HEK293 (cell line): Measurements from ENCODE around the gene TKTL1.

Experiments
- GLI4 ChIP-seq: fragments of 450-650 bp; formaldehyde crosslinking; IDR thresholded peaks from 2 replicates; pipeline ENCODE4 v1.5.1; 2016; ENCODE audit warnings: missing biosample characterization, missing genetic modification characterization
- GLIS2 ChIP-seq: fragments of 450-650 bp; formaldehyde crosslinking; IDR thresholded peaks from 2 replicates; pipeline ENCODE4 v1.5.1; 2016; ENCODE audit warnings: missing biosample characterization, missing genetic modification characterization
- INSM2 ChIP-seq: fragments of 450-650 bp; formaldehyde crosslinking; IDR thresholded peaks from 2 replicates; pipeline ENCODE4 v1.5.1; 2016; ENCODE audit warnings: missing biosample characterization, missing genetic modification characterization
- KLF10 ChIP-seq: fragments of 450-650 bp; IDR thresholded peaks from 2 replicates; pipeline ENCODE4 v1.5.1; 2018; ENCODE audit warnings: missing biosample characterization, mild to moderate bottlenecking, missing genetic modification characterization
- PATZ1 ChIP-seq: fragments of 450-650 bp; formaldehyde crosslinking; IDR thresholded peaks from 2 replicates; pipeline ENCODE4 v1.5.1; 2016; ENCODE audit warnings: missing biosample characterization, missing genetic modification characterization
- RBAK ChIP-seq: fragments of 450-650 bp; formaldehyde crosslinking; IDR thresholded peaks from 2 replicates; pipeline ENCODE4 v1.5.1; 2016; ENCODE audit warnings: missing biosample characterization, missing genetic modification characterization
- REPIN1 ChIP-seq: fragments of 450-650 bp; formaldehyde crosslinking; IDR thresholded peaks from 2 replicates; pipeline ENCODE4 v1.5.1; 2017; ENCODE audit warnings: missing biosample characterization, missing genetic modification characterization, low read depth
- YY1 ChIP-seq: fragments of 450-650 bp; formaldehyde crosslinking; IDR thresholded peaks from 2 replicates; pipeline ENCODE4 v1.5.1; 2018; ENCODE audit warnings: missing biosample characterization, missing genetic modification characterization
- ZBTB11 ChIP-seq: fragments of 450-650 bp; formaldehyde crosslinking; conservative IDR thresholded peaks from 2 replicates; pipeline ENCODE4 v1.5.1; 2016; ENCODE audit warnings: low read depth, missing biosample characterization, missing genetic modification characterization
- ZEB2 ChIP-seq: fragments of 450-650 bp; formaldehyde crosslinking; IDR thresholded peaks from 2 replicates; pipeline ENCODE4 v1.5.1; 2016; ENCODE audit warnings: missing biosample characterization, missing genetic modification characterization
- ZFP69B ChIP-seq: fragments of 450-650 bp; formaldehyde crosslinking; IDR thresholded peaks from 2 replicates; pipeline ENCODE4 v1.5.1; 2016; ENCODE audit warnings: missing biosample characterization, missing genetic modification characterization
- ZNF146 ChIP-seq: fragments of 450-650 bp; formaldehyde crosslinking; IDR thresholded peaks from 2 replicates; pipeline ENCODE4 v1.5.1; 2016; ENCODE audit warnings: missing biosample characterization, missing genetic modification characterization
- ZNF174 ChIP-seq: fragments of 450-650 bp; formaldehyde crosslinking; IDR thresholded peaks from 2 replicates; pipeline ENCODE4 v1.5.0; 2017; ENCODE audit warnings: missing biosample characterization, mild to moderate bottlenecking, missing genetic modification characterization
- ZNF266 ChIP-seq: fragments of 450-650 bp; formaldehyde crosslinking; IDR thresholded peaks from 2 replicates; pipeline ENCODE4 v1.5.1; 2016; ENCODE audit warnings: missing biosample characterization, missing genetic modification characterization, low read depth
- ZNF37A ChIP-seq: fragments of 450-650 bp; IDR thresholded peaks from 2 replicates; pipeline ENCODE4 v1.5.1; 2018; ENCODE audit warnings: missing biosample characterization, missing genetic modification characterization
- ZNF394 ChIP-seq: fragments of 450-650 bp; formaldehyde crosslinking; IDR thresholded peaks from 2 replicates; pipeline ENCODE4 v1.5.1; 2016; ENCODE audit warnings: missing biosample characterization, missing genetic modification characterization, mild to moderate bottlenecking, moderate library complexity, borderline replicate concordance
- ZNF426 ChIP-seq: fragments of 450-650 bp; formaldehyde crosslinking; IDR thresholded peaks from 2 replicates; pipeline ENCODE4 v1.5.1; 2017; ENCODE audit warnings: missing biosample characterization, missing genetic modification characterization, mild to moderate bottlenecking, inconsistent platforms, moderate library complexity
- ZNF501 ChIP-seq: fragments of 450-650 bp; formaldehyde crosslinking; IDR thresholded peaks from 2 replicates; pipeline ENCODE4 v1.5.1; 2016; ENCODE audit warnings: missing biosample characterization, missing genetic modification characterization
- ZNF624 ChIP-seq: fragments of 450-650 bp; formaldehyde crosslinking; IDR thresholded peaks from 2 replicates; pipeline ENCODE4 v1.5.1; 2017; ENCODE audit warnings: missing biosample characterization, missing genetic modification characterization
- ZNF660 ChIP-seq: fragments of 450-650 bp; IDR thresholded peaks from 2 replicates; pipeline ENCODE4 v1.5.1; 2018; ENCODE audit warnings: missing biosample characterization, mild to moderate bottlenecking, missing genetic modification characterization
- ZNF76 ChIP-seq: fragments of 450-650 bp; formaldehyde crosslinking; IDR thresholded peaks from 2 replicates; pipeline ENCODE4; 2016; ENCODE audit warnings: low read depth, missing biosample characterization, missing genetic modification characterization, borderline replicate concordance
- ZSCAN5A ChIP-seq: fragments of 450-650 bp; formaldehyde crosslinking; IDR thresholded peaks from 2 replicates; pipeline ENCODE4 v1.5.1; 2016; ENCODE audit warnings: missing biosample characterization, missing genetic modification characterization
- ZXDB ChIP-seq: fragments of 450-650 bp; formaldehyde crosslinking; IDR thresholded peaks from 2 replicates; pipeline ENCODE4 v1.5.1; 2016; ENCODE audit warnings: missing biosample characterization, missing genetic modification characterization
- TF ChIP-seq, protein P1 (sequence below): fragments of 450-650 bp; formaldehyde crosslinking; IDR thresholded peaks from 2 replicates; pipeline ENCODE4 v1.5.1; 2016; ENCODE audit warnings: missing biosample characterization, missing genetic modification characterization
- TF ChIP-seq, protein P2 (sequence below): sonication (generic); formaldehyde crosslinking; IDR thresholded peaks from 2 replicates; pipeline ENCODE4 v1.8.1; 2022; ENCODE audit warnings: mild to moderate bottlenecking, moderate library complexity, missing genetic modification reagents
- TF ChIP-seq, protein P3 (sequence below): fragments of 450-650 bp; formaldehyde crosslinking; IDR thresholded peaks from 2 replicates; pipeline ENCODE4 v1.5.1; 2016; ENCODE audit warnings: missing biosample characterization, missing genetic modification characterization

TKTL1 gene

GRCh38 chrX:154371017-154371788, 75.6 kb downstream of the TKTL1 start (continued):
- TF ChIP-seq ZNF37A (no peak), GLIS2 (tag by site-specific recombination) (peak; percentile 91), ZNF624 (0 out of 2 replicates have a peak, but pooled peaks have one; percentile 55), ZNF501 (tag by site-specific recombination) (peak; percentile 89), ZEB2 (tag by site-specific recombination) (peak; percentile 78; the same call in 1 of the 2 replicates), ZNF266 (tag by site-specific recombination) (no peak), KLF10 (peak; percentile 96), REPIN1 (0 out of 2 replicates have a peak, but pooled peaks have one; percentile 50), ZXDB (peak; percentile 49), ZNF174 (tag by site-specific recombination) (no peak), RBAK (tag by site-specific recombination) (no peak), ZBTB11 (tag by site-specific recombination) (no peak), ZNF660 (peak; percentile 52), ZNF394 (tag by site-specific recombination) (peak; percentile 60; the same call in 1 of the 2 replicates), ZNF426 (tag by site-specific recombination) (no peak), ZNF76 (peak; percentile 30; the same call in 1 of the 2 replicates), GLI4 (tag by site-specific recombination) (peak; percentile 91; the same call in 1 of the 2 replicates), YY1 (tag by site-specific recombination) (peak; percentile 49; the same call in 1 of the 2 replicates), ZSCAN5A (tag by site-specific recombination) (0 out of 2 replicates have a peak, but pooled peaks have one; percentile 69), PATZ1 (tag by site-specific recombination) (peak; percentile 92), INSM2 (tag by site-specific recombination) (peak; percentile 48), ZFP69B (peak; percentile 83), ZNF146 (tag by site-specific recombination) (peak; percentile 33; the same call in 1 of the 2 replicates)
- TF ChIP-seq, protein P1, sequence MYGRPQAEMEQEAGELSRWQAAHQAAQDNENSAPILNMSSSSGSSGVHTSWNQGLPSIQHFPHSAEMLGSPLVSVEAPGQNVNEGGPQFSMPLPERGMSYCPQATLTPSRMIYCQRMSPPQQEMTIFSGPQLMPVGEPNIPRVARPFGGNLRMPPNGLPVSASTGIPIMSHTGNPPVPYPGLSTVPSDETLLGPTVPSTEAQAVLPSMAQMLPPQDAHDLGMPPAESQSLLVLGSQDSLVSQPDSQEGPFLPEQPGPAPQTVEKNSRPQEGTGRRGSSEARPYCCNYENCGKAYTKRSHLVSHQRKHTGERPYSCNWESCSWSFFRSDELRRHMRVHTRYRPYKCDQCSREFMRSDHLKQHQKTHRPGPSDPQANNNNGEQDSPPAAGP (tag by site-specific recombination), result peak; percentile 80
- TF ChIP-seq, protein P2, sequence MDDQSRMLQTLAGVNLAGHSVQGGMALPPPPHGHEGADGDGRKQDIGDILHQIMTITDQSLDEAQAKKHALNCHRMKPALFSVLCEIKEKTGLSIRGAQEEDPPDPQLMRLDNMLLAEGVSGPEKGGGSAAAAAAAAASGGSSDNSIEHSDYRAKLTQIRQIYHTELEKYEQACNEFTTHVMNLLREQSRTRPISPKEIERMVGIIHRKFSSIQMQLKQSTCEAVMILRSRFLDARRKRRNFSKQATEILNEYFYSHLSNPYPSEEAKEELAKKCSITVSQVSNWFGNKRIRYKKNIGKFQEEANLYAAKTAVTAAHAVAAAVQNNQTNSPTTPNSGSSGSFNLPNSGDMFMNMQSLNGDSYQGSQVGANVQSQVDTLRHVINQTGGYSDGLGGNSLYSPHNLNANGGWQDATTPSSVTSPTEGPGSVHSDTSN, result peak; percentile 93
- TF ChIP-seq, protein P3, sequence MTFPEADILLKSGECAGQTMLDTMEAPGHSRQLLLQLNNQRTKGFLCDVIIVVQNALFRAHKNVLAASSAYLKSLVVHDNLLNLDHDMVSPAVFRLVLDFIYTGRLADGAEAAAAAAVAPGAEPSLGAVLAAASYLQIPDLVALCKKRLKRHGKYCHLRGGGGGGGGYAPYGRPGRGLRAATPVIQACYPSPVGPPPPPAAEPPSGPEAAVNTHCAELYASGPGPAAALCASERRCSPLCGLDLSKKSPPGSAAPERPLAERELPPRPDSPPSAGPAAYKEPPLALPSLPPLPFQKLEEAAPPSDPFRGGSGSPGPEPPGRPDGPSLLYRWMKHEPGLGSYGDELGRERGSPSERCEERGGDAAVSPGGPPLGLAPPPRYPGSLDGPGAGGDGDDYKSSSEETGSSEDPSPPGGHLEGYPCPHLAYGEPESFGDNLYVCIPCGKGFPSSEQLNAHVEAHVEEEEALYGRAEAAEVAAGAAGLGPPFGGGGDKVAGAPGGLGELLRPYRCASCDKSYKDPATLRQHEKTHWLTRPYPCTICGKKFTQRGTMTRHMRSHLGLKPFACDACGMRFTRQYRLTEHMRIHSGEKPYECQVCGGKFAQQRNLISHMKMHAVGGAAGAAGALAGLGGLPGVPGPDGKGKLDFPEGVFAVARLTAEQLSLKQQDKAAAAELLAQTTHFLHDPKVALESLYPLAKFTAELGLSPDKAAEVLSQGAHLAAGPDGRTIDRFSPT, result 0 out of 2 replicates have a peak, but pooled peaks have one; percentile 12
